Astrocyte of the spinal cord (primary cell): ENCODE measurements around the gene MECP2.

Experiments used
- DNase-seq: peaks from one replicate; pipeline ENCODE4 v3.0.0; 2011; ENCODE audit warnings: low read depth, low spot score
- H3K4me3 ChIP-seq: 2 replicates; pipeline ENCODE4 v1.5.1; 2011; ENCODE audit warnings: low read depth, mild to moderate bottlenecking, low read length, moderate library complexity
- in situ Hi-C: cut with HindIII; loops from 2 replicates; pipeline ENCODE4 v1.10.0; 2017; ENCODE audit warnings: low sequenced_read_pairs
- TF ChIP-seq, protein P1 (sequence below): IDR thresholded peaks from 2 replicates; pipeline ENCODE4 v1.5.1; 2012; ENCODE audit warnings: low read depth, mild to moderate bottlenecking, low read length, inconsistent platforms

MECP2 gene

DNA sequence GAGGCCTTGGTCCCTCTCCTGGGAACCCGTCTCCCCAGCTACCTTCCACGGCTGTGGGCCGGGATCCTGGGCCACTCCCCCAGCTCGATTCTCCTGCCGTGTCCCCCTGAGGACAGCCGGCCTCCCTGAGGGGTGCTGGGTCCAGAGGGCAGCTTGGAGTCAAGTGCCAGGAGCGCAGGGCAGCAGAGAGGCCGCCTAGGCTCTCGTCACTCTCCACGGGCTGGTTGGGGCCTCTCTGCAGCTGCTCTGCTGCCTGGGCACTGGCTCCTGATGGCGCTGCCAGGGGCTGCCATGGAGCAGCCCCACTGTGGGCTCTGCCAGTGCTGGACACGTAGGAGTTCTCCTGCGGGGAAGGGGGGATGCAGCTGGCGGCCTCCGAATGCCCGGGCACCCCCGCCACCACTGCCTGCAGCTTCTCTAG is 84.5 kb downstream of the MECP2 start:
- in situ Hi-C loops = no loop called here
- TF ChIP-seq, protein P1, sequence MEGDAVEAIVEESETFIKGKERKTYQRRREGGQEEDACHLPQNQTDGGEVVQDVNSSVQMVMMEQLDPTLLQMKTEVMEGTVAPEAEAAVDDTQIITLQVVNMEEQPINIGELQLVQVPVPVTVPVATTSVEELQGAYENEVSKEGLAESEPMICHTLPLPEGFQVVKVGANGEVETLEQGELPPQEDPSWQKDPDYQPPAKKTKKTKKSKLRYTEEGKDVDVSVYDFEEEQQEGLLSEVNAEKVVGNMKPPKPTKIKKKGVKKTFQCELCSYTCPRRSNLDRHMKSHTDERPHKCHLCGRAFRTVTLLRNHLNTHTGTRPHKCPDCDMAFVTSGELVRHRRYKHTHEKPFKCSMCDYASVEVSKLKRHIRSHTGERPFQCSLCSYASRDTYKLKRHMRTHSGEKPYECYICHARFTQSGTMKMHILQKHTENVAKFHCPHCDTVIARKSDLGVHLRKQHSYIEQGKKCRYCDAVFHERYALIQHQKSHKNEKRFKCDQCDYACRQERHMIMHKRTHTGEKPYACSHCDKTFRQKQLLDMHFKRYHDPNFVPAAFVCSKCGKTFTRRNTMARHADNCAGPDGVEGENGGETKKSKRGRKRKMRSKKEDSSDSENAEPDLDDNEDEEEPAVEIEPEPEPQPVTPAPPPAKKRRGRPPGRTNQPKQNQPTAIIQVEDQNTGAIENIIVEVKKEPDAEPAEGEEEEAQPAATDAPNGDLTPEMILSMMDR = no peak
- DNase-seq = no peak
- H3K4me3 ChIP-seq = no peak overlapping the region

DNA sequence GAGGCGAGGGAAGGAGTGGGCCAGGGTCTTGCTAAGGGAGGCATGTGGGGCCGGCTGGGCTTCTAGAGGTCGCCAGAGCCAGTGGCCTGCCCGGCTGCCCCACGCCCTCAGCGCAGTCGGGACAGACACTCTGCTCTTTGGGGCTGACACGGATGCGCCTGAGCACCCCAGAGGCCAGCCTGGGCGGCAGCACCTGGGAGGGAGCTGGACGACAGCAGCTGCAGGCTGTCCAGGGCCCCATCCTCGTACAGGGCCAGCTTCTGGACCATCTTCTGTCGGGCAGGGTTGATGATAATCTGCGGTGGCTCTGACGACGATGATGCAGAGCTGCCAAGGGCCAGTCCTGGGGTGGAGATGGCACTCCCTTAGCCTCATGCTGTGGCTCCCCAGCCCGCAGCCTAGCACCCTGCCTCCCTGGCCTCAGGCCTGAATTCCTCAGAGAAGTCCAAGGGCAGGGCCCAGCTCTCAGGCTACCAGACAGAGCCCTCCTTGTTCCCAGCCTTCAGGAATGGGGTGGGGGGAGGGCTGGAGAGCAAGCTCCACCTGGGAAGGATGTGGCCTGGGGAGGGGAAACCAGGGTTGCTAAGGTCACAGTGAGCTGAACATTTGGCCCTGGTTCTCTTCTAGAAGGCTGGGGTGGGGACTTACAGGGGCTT is 85.1 kb downstream of the MECP2 start:
- DNase-seq = no peak
- in situ Hi-C loops = no loop called here
- H3K4me3 ChIP-seq = no peak overlapping the region
- TF ChIP-seq, protein P1 = no peak

DNA sequence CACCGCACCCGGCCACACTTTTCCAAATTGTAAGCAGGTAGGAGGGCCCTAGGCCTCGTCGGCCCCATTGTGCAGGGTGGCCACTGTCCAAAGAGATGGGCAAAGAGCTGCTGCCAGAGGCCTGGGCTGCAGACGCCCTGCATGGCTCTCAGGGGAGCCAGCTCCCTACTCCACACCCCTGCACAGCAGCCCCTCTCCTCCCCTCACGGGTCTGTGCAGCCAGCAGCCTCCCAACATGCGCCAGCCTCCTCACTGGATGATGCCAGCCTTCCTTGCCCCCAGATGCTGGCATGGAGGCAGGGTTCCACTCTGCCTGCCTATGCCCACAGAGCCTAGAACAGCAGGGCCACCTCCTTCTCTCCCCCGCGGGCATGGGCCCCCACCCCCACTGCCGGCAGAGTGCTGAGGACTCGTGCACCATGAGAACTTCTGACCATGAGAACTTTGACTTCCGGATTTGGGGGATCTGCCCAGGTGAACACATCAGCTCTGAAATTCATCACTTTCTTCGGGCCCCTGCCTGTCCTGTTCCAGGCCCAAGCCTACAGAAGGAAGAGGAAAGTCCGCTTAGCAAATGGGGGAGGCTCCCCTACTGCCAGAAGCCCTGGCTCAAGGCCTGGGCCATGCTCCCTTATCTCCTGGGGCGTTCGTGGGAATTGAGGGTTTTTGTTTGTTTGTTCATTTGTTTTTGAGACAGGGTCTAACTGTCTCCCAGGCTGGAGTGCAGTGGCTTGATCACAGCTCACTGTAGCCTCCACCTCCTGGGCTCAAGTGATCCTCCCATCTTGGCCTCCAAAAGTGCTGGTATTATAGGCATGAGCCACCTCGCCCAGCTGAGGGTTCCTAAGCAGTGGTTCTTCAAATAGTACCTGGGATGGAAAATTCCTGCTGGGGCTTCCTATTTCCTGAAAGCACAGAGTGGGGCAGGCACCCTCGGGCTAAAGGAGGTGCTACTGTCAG is 85.9 kb downstream of the MECP2 start:
- in situ Hi-C loops = no loop called here
- no peak for DNase-seq
- H3K4me3 ChIP-seq = no peak overlapping the region
- TF ChIP-seq, protein P1 = no peak

DNA sequence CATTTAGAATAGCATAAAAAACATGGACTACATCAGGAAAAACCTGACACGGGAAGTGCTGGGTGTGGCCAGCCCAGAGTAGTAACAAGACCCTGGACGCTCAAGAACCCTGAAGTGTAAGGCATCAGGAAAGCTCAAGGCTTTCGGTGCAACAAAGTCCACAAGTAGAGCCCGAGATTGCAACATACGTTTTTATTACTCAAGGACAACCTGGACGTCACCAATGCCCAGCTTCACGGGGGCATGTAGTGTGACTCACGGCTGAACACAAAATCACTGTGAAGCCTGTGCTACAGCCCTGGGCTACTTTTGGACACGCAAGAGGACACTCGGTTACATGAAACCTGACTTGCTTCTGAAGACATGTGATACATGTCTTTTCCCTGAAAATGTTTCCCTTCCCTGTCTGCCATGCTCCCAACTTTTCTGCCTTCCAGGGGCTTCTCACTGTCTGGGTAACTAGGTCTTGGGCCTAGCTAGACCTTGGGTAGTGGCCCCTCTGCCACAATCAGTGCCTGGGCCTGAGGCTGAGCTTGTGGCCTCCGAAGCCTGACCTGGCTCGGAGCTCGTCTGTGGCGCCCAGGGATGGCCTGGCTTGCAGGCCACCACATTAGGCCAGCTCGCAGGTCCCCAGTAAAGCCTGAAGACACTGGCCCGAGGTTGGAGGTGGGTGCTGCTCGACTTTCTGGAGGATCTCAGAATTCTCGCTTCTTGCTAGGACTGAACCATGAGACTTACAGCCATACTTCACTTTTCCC is 87.0 kb downstream of the MECP2 start:
- DNase-seq = no peak
- no peak overlapping the region for H3K4me3 ChIP-seq
- in situ Hi-C loops = no loop called here
- TF ChIP-seq, protein P1 = no peak

DNA sequence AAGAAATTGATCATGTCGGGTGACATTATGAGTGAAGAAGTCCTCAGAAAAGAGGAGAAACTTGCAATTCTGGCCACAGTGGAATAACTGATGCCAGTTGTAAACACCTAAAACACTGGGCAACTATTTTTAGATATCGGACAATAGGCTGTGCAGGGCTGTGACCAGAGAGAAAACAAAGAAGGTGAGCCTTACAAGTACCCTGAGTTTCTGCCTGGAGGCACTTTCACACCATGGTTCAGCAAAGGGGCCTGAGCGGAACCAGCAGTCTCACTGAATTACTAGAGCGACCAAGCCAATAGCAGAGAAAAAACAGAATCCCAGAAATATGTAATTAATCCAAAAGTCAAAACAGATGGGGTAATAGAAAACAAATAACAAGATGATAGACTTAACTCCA is 89.0 kb downstream of the MECP2 start:
- H3K4me3 ChIP-seq = no peak overlapping the region
- TF ChIP-seq, protein P1 = no peak
- in situ Hi-C loops = no loop called here
- DNase-seq = no peak

DNA sequence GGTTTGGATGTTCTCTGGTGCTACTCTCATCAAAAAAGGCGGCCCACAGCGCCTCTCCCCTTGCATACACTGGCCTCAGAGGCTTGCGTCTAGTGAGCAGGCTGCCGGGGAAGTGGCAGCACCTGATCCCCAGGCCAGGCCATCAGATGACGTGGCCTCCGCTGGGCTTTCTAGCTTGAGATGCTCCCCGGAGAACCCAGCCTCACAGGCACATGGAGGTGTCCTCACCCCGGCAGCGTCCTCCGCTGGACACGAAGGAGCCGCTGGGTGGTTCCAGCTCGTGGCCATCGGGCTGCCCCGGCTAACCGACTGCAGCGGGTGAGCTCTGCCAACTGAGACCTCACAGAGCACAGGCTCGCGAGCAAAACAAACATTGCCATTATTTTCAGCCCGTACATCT is 90.6 kb downstream of the MECP2 start:
- TF ChIP-seq, protein P1 = no peak
- DNase-seq = no peak
- no peak overlapping the region for H3K4me3 ChIP-seq
- in situ Hi-C loops = no loop called here
